Hepatocyte (in vitro differentiated cells): ENCODE data around the gene ACTR5.

ENCODE experiments used
- CTCF ChIP-seq: fragments of 200-600 bp; sonication (generic); IDR thresholded peaks from 2 replicates; pipeline ENCODE4 v1.5.1; 2016; ENCODE audit warnings: antibody characterized with exemption, mild to moderate bottlenecking; ENCODE audit not compliant: poor library complexity
- EZH2phosphoT487 ChIP-seq: fragments of 200-600 bp; sonication (generic); IDR thresholded peaks from one replicate; pipeline ENCODE4 v1.6.1; 2018; ENCODE audit warnings: antibody characterized with exemption, mild to moderate bottlenecking, low read depth, moderate library complexity; ENCODE audit not compliant: unreplicated experiment, severe bottlenecking

- TF ChIP-seq CTCF, result peak; percentile 94
- TF ChIP-seq EZH2phosphoT487, result peak; percentile 4
These were observed 17.1 kb upstream of the ACTR5 start for GRCh38 chr20:38730989-38731737.
